HT-29 (cell line): Measurements from ENCODE around the gene SLC46A2. TPM values are rescaled to one million over a fixed set of nuclear protein-coding genes. Genes with fewer than 3 reads are reported as not detected.

Source experiments
- DNase-seq: peaks from one replicate; pipeline ENCODE4 v3.0.0-alpha.2; 2015; ENCODE audit warnings: low spot score
- total RNA-seq: library from RNA; depleted of rRNA; stranded (reverse); fragments of >200 nt; shearing (Covaris generic); gene quantifications from 2 replicates; pipeline ENCODE4 v1.2.3, GENCODE V29; 2014; rRNA removed

The SLC46A2 gene
- not detected in 2 replicates for total RNA-seq

DNA sequence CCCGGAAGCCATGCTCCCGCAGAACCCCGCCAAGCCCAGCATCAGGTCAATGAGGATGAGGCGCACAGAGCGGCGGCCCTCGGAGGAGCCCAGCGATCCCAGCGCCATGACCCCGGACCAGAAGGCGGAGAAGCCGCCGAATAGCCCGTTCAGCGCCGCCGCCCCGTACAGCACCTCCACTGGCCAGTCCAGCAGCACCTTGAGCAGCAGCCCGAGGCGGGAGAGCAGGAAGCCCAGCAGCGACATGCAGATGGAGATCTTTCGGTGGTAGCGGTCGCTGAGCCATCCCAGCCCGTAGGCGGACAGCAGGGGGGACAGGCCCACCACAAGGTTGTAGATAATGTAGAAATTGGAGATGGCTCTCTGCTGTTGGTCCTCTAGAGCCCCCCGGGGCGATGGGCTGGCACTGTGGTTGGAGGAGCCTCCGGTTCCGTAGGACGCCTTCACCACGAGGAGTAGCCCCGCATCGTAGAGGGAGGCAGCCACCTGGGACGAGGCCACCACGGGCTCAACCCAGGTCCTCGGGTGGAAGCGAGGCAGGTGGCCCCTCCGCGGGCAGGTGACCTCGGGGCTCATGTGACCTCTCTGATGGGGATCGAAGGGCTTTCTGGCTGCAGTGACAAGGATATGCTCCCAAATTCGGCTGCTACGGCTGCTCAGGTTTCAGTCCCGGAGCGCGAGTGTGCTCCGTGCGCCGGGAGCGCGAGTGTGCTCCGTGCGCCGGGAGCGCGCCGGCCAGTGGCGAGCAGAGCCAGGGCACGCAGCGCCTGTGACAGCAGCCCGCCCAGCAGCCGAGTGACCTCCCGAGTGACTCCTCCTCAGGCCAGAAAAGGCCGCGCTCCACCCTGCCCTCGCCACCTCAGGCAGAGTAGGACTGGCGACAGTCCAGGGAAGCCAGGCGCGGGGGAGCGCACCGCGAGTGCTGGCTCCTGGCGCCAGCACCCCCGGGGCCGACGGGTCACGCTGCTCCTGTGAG lies at the start of gene SLC46A2:
SLC46A2 (minus strand) TSS at position 771 of the 976 bp plus-strand sequence; CDS start at position 576, 195 bp downstream.
- no peak for DNase-seq

- DNase-seq = no peak
Observed at GRCh38 chr9:112939418-112939817, 48.7 kb upstream of the SLC46A2 start.

DNA sequence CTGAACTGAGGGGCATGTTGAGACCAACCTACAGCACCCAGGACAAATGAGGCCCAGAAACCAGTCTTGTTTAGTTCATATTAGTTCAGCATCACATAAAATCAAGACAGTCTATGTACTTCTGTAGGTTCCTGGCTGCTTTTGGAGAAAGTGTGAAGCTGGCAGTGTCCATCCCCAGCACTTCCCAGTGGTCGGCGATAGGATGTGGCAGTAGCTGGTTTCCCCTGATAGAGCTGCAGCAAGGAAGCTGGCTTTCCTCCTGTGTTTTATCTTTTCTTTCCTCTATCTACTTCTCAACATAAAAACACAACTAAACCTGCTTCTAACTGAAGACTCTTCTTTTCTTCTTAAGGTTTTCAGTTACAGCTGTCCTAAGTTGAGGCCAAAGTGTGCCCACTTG lies 43.0 kb upstream of the SLC46A2 start:
- DNase-seq = no peak

GRCh38 chr9:112925058-112925641 lies 34.5 kb upstream of the SLC46A2 start:
- DNase-seq = peak; percentile 77

DNA sequence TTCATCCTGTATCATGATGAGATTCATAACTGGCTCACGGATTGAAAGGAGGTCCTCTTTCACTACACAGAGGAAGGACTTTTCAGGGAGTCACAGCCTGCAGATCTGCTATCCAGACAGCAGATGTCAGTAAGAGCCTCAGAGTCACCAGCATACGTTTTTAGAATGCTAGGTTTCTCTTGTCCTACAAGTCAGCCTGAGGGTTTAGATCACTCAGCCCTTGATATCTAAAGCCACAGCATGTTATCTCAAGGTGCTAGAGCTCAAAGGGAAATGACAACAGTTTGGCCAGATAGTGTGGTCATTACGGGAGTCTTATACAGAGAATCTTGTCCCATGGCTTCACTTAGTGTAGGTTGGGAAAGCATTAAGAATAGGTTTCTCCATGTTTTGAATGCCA lies 30.9 kb upstream of the SLC46A2 start:
- DNase-seq = peak; percentile 46

GRCh38 chr9:112917987-112918362 lies 27.3 kb upstream of the SLC46A2 start:
- no peak for DNase-seq

DNA sequence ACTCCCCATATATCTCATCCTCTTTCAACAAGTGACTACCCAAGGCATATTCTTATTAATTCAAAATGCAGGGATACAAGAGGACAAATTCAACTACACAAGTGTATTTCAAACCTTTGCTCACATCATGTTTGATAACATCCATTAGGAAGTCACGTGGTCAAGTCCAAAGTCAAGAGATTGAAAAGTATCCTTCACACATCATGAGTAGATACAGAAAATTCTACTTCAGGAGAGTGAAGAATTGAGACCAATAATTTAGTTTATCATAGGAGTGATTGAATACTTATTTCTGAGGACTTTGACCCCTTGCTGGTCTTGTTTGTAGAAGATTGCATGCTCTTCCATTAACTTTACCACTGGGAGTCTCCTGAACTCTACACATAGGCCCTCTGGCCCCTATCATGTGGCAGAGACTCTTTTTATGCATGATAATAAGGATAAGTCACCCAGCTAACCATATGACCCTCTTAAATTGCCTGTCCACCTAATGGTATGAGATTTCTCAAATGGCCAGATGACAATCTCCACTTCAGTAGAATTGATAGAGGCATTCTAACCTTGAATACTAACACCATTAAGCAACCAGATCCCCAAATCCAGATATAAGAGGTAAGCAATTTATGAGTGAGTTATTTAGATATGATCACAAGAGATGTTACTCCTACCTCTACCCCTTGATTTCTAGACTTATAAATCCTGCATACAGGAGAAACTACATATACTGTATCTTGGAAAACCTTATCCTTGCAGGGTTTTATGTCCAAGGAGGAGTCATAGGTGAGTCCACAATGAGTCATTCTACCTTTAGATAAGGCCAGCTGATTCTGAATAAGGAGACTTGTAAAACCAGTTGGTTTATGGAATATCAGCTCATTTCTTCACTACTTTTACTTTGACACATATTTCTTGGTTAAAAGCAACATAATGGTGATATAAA lies 26.6 kb upstream of the SLC46A2 start:
- peak; percentile 78 for DNase-seq

- DNase-seq = peak; percentile 55
Observed at GRCh38 chr9:112914524-112914923, 23.8 kb upstream of the SLC46A2 start.

- DNase-seq = no peak
Observed at GRCh38 chr9:112913326-112913725, 22.6 kb upstream of the SLC46A2 start.

- no peak for DNase-seq
Observed at GRCh38 chr9:112912636-112913035, 22.0 kb upstream of the SLC46A2 start.

DNA sequence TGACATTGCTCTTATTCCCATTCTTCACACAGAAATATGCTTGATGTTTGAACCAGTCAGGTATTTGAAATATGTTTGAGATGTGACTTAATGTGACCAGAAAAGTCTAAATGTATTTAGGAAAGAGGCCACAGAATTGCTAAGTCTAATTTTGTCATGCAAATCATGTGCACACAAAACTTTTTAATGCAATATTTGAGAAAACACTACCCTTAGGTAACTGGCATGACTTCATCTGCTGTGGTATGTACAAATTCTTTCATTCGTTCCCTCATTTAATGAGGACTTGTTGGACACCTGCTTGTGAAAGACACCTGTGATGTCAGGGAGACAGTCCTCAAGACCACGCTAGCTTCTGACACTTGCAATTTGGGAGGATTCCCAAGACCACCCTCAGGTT lies 21.1 kb upstream of the SLC46A2 start:
- DNase-seq = no peak

GRCh38 chr9:112905084-112905483 lies 14.4 kb upstream of the SLC46A2 start:
- DNase-seq = peak; percentile 38

DNA sequence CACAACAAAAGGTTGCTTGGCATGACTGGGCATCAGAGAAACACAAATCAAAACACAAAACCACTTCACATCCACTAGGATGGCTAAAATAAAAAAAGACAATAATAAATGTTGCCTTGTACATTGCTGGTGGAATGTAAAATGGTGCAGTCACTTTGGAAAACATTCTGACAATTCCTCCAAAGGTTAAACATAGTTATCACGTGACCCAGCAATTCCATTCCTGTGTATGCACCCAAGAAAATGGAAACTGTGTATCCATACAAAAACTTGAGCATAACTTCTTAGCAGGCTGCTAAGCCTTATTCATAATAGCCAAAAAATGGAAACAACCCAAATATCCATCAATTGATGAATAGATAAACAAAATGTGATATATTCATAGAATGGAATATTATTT lies 10.2 kb upstream of the SLC46A2 start:
- no peak for DNase-seq

DNA sequence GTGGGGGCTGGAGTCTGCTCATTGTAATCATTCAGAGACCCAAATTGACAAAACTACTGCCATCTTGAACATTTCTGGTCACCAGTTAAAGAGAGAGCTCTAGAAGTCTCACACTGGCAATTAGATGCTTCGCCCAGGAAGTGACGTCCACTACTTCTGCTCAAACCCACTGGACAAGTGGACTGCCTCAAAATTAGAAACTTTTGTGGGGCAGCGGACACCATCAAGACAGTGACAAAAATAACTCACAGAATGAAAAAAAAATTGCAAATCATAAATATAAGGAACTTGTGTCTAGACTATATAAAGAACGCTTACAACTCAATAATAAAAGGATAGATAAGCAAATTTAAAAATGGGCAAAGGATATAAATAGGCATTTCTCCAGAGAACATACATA lies 9.8 kb upstream of the SLC46A2 start:
- DNase-seq = no peak

DNA sequence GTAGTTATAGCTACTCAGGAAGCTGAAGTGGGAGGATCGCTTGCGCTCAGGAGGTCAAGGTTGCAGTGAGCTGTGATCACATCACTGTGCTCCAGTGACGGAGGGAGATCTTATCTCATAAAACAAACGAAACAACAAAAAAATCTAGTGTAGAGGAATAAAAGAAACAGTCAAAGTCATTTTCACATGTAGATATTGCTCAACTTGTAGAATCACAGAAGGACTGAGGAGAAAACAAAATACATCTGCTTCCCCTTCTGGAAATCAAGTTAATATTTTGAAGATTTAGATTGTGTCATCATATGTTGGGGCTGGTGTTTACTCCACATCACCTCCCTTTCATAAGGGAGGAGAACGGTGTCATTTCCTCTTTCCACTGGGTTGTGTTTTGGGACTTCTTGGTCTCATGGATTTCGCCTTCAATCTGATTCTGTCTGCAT lies 8.2 kb upstream of the SLC46A2 start:
- no peak for DNase-seq

GRCh38 chr9:112896131-112896530 lies 5.5 kb upstream of the SLC46A2 start:
- DNase-seq = no peak

DNA sequence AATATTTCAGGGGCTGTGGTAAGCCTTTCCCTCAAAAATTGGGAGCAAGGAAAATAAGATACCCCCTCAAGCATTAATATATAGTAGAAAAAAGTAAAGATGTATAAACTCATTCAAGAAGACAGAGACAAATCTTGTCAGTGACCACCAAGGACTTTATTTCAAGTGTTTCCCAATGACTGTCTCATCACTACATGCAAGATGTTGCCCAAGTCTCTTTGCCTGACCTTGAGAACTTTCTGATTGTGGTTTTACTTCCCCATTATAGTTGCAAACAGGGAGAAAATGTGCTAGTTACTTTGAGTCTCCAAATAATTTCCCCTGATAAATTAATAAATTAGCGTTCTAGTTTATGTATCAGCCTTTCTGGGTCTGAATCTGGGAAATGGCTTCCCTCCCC lies 4.0 kb upstream of the SLC46A2 start:
- no peak for DNase-seq

DNA sequence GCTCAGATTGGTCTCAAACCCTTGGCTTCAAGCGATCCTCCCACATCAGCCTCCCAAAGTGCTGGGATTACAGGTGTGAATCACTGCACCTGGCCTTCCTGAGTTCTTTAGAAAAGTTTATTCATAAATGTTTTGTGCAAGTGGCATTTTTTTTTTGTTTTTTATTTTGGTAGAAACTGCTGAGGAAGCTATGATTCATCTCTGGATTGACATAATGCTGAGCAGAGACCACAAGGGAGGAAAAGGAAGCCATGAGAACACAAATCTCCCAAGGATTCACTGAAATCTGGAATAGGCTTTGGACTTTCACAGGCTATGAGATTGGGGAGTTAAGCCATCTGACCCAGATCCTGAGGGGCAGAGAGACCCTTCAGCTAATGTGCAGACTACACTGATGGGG lies 3.4 kb upstream of the SLC46A2 start:
- DNase-seq = no peak

DNA sequence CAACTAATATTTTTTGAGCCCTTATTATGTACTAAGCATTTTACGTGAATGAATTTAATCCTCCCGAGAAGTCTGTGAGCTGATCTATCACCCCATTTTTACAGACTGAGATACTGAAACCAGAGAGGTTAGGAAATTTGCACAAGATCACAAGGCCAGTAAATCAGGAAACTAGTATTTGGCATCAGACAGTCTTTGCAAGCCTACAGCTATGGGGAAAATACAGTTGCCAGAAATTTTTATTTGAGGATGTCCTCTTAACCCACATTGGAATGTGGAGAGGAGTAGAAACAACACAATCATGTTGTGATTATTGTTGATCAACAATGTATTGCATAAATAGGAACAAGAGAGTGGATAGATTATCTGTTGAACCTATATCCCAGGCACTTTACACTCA lies 2.3 kb upstream of the SLC46A2 start:
- no peak for DNase-seq

- DNase-seq = no peak
Observed at GRCh38 chr9:112891521-112891920, 845 bp upstream of the SLC46A2 start.

- DNase-seq = peak; percentile 28
Observed at GRCh38 chr9:112887381-112887780, 3.3 kb downstream of the SLC46A2 start.

GRCh38 chr9:112886351-112886750 lies 4.3 kb downstream of the SLC46A2 start:
- DNase-seq = no peak
